ENCODE results near the gene LRSAM1. TPM values are rescaled to one million over a fixed set of nuclear protein-coding genes. Genes with fewer than 3 reads are reported as not detected.
A peak's percentile ranks its signal among the peaks of the same experiment; 100 is the strongest.

The LRSAM1 gene
- total and polyA plus RNA-seq, 9 of the 15 experiments (the other 6 are each of a cell fraction or from before 2014, with no cell fraction given) = 0.07 to 16.2 (median 4.7) TPM

- TF ChIP-seq E2F4 (CRISPR knock-in tag; IDR thresholded peaks at IDR 0.05; ENCODE audit: low read depth) (no peak), ZNF639 (CRISPR knock-in tag; conservative IDR thresholded peaks at IDR 0.05 in 1 of 2, IDR thresholded peaks at IDR 0.05 in 1 of 2) (peak in 1 of 2 experiments; percentile 88; a peak in 2 of 4 replicates), GABPB2 (CRISPR knock-in tag; conservative IDR thresholded peaks at IDR 0.05) (no peak), IRF2 (CRISPR knock-in tag; IDR thresholded peaks at IDR 0.05) (no peak), ILF3 (IDR thresholded peaks at IDR 0.05; ENCODE audit: borderline replicate concordance) (no peak), BMI1 (IDR thresholded peaks at IDR 0.05; ENCODE audit: low read length) (no peak), NFXL1 (CRISPR knock-in tag; IDR thresholded peaks at IDR 0.05) (no peak), ATF6 (CRISPR knock-in tag; IDR thresholded peaks at IDR 0.05) (no peak), COPS2 (conservative IDR thresholded peaks at IDR 0.05) (no peak), CUX1 (CRISPR knock-in tag; IDR thresholded peaks at IDR 0.05) (no peak), SOX6 (IDR thresholded peaks at IDR 0.05) (0 out of 2 replicates have a peak, but pooled peaks have one; percentile 22), YBX1 (IDR thresholded peaks at IDR 0.05) (no peak), SREBF2 (CRISPR knock-in tag; IDR thresholded peaks at IDR 0.05) (no peak), ETV5 (CRISPR knock-in tag; IDR thresholded peaks at IDR 0.05; ENCODE audit: low read depth) (peak; percentile 49; the same call in 1 of the 2 replicates), FOS (IDR thresholded peaks at IDR 0.05; ENCODE audit: extremely low read depth, insufficient read length) (no peak), HNRNPUL1 (IDR thresholded peaks at IDR 0.05; ENCODE audit: low read length) (no peak), HDAC3 (IDR thresholded peaks at IDR 0.05; ENCODE audit: borderline replicate concordance, partially characterized antibody) (no peak), ZNF717 (CRISPR knock-in tag; IDR thresholded peaks at IDR 0.05) (no peak), ZNF311 (CRISPR knock-in tag; IDR thresholded peaks at IDR 0.05) (no peak), SMARCA5 (IDR thresholded peaks at IDR 0.05) (no peak)
Observed at GRCh38 chr9:127423934-127424675, 27.2 kb upstream of the LRSAM1 start, which contains the start of gene ZNF79 (continued).

All from K562 (cell line).